GM23338 (cell line): ENCODE results near the gene AMBP.

Source experiments
- CREB1 ChIP-seq: fragments of 250-450 bp; sonication (Bioruptor Pico); IDR thresholded peaks from 2 replicates; pipeline ENCODE4 v1.5.0; 2020; ENCODE audit warnings: low read depth, mild to moderate bottlenecking, moderate library complexity
- CTCF ChIP-seq, 2 experiments: fragments of 200-600 bp in 1 of 2; sonication (generic) in 1 of 2; conservative IDR thresholded peaks; 2 replicates each; pipeline versions ENCODE4 v1.5.1 to v1.6.1; 2016 to 2017; ENCODE audit warnings: antibody characterized with exemption in 2 of 2, low read depth in 2 of 2, mild to moderate bottlenecking in 2 of 2, moderate library complexity in 1 of 2
- ETS1 ChIP-seq: IDR thresholded peaks from 2 replicates; pipeline ENCODE4 v1.6.1; 2016; ENCODE audit warnings: antibody characterized with exemption
- EZH2 ChIP-seq: fragments of 200-600 bp; sonication (generic); IDR thresholded peaks from one replicate; pipeline ENCODE4 v1.8.0; 2017; ENCODE audit warnings: antibody characterized with exemption, mild to moderate bottlenecking, low read depth; ENCODE audit not compliant: unreplicated experiment
- EZH2phosphoT487 ChIP-seq: fragments of 200-600 bp; sonication (generic); IDR thresholded peaks from one replicate; pipeline ENCODE4 v1.8.1; 2018; ENCODE audit warnings: antibody characterized with exemption; ENCODE audit not compliant: unreplicated experiment
- JUNB ChIP-seq: IDR thresholded peaks from one replicate; pipeline ENCODE4 v1.6.1; 2016; ENCODE audit warnings: antibody characterized with exemption; ENCODE audit not compliant: unreplicated experiment
- NANOG ChIP-seq: IDR thresholded peaks from 2 replicates; pipeline ENCODE4 v1.6.1; 2016; ENCODE audit warnings: antibody characterized with exemption, borderline replicate concordance
- POLR2AphosphoS5 ChIP-seq: IDR thresholded peaks from 2 replicates; pipeline ENCODE4 v1.6.1; 2016; ENCODE audit warnings: antibody characterized with exemption, low read depth
- REST ChIP-seq: IDR thresholded peaks from one replicate; pipeline ENCODE4 v1.6.1; 2018; ENCODE audit warnings: antibody characterized with exemption; ENCODE audit not compliant: unreplicated experiment
- STAT1 ChIP-seq: IDR thresholded peaks from one replicate; pipeline ENCODE4 v1.6.1; 2016; ENCODE audit warnings: antibody characterized with exemption; ENCODE audit not compliant: unreplicated experiment
- ZNF114 ChIP-seq: fragments of 250-450 bp; sonication (Bioruptor Pico); IDR thresholded peaks from 2 replicates; pipeline ENCODE4 v1.5.0; 2020; ENCODE audit warnings: mild to moderate bottlenecking, moderate library complexity
- ZNF462 ChIP-seq: fragments of 250-450 bp; sonication (Bioruptor Pico); IDR thresholded peaks from 2 replicates; pipeline ENCODE4 v1.5.0; 2020; ENCODE audit warnings: mild to moderate bottlenecking, moderate library complexity

- TF ChIP-seq CTCF (conservative IDR thresholded peaks at IDR 0.05; ENCODE audit: low read depth in 2 of 2) (no peak), EZH2phosphoT487 (no peak), POLR2AphosphoS5 (no peak), EZH2 (no peak), ZNF114 (CRISPR knock-in tag) (no peak), REST (no peak), ETS1 (no peak), STAT1 (no peak), ZNF462 (CRISPR knock-in tag) (no peak), NANOG (no peak), JUNB (no peak), CREB1 (CRISPR knock-in tag) (no peak)
Measured at GRCh38 chr9:114126247-114127060, 48.4 kb upstream of the AMBP start.
